Midbrain (tissue), 1 donor: ENCODE data around the gene RHBDL1.
A peak's percentile ranks its signal among the peaks of the same experiment; 100 is the strongest.

Experiments used
- DNase-seq: peaks from one replicate; lab custom pipeline; 2025; lab: John Stamatoyannopoulos, UW

The RHBDL1 gene

DNA sequence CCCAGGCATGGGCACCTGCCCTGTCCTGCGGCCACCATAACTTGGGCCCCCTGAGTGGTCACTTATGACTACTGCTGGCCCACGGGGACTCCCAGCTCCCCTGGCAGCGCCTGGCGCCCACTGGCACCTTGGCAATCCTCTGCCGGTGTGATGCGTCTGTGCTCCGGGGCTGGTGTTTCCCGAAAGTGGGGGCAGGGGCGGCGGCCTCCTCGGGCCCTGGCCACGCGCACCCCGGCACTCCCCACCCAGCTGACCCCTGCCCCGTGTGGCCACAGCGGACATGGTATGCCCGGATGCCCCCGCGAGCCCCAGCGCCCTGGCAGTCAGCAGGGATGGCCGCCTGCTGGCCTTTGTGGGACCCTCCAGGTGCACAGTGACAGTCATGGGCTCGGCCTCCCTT is 18.0 kb upstream of the RHBDL1 start:
- DNase-seq, result no peak

DNA sequence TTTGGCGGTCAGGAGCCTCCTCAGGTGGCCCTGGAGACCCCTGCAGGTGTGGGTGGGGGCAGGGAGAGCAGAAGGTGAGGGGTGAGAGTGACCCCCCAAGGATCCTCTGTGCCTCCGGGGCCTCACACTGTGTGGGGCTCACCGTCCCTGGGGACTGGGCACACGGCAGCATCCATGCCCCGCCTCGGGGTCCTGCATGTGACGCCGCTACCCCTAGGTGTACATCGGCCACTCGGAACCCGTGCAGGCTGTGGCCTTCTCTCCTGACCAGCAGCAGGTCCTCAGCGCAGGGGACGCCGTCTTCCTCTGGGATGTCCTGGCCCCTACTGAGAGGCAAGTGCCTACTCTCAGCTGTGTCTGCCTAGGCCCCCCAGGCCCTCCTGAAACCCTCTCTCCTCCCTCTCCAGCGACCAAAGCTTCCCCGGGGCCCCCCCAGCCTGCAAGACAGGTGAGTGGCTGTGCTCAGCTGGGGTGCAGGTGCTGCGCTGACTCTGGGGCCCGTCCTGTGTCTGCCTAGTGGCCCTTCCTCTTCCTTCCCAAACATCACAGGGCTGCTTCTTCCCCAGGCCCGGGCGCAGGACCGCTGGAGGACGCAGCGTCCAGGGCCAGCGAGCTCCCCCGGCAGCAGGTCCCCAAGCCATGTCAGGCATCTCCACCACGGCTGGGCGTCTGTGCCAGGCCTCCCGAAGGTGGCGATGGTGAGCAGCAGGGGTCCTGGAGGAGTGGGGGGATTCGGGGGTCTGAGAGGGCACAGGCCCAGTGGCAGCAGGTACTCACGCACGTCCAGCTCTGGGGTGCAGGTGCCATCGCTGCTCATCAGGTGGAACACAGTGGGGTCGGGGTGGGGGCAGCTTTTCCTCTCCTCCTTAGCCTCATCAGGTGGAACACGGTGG is 16.5 kb upstream of the RHBDL1 start:
- no peak for DNase-seq

DNA sequence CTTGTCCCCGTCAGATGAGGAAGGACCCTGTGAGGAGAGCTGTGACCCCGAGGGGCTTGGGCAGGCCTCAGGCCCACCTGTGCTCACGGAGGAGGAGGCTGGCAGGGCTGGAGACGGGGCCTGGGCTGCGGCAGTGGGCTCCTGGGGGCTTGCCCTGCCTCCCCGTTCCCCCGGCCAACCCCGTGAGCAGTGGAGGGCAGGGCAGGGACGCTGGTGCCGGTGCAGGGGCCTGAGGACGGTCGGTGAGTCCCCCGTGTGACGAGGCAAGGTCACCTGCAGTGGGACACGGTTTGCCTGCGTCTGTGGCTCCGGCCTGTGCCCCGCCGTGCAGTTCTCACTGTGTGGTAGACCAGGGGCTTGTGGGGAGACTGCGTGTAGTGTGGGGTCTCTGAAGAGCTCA is 15.9 kb upstream of the RHBDL1 start:
- no peak for DNase-seq

DNA sequence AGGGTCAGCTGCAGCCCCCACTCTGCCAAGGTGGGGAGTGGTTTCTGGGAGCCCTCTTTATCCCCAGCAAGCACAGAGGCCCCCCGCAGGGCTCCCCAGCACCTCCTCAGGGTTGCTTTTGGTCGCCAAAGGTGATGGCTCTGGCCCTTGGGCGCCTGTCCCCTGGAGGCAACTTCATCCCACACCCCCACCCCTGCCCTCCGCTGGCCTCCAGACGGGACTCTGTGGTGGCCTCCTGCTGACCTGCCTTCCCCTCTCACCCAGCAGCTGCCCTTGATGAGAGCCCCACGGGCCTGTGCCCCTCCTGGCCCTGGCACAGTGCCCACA is 15.4 kb upstream of the RHBDL1 start:
- no peak for DNase-seq

DNA sequence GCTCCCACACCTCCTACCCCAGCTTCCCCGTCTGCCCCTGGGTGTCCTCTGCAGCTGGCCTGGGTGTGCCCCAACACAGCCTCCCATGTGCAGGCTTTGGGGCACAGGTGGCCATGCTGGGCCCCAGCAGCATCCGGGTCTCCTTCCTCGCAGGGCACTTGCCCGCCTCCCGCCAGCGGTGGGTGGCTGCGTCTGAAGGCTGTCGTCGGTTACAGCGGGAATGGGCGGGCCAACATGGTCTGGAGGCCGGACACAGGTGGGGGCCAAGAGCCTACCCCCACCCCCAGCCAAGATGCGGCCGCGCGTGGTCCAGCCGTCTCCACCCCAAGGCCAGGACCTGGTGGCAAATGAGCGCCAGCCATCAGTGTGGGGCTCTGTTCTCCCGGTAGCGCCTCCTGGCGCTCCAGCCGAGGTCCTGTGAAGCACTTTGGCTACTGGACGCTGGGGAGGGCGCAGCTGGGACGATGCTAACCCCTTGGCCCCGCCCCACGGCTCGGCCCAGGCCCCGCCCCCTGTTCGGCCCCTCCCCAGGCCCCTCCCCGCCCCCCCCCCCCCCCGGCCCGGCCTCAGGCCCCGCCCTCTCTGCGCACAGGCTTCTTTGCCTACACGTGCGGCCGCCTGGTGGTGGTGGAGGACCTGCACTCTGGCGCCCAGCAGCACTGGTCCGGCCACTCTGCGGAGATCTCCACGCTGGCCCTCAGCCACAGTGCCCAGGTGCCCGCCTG is 14.8 kb upstream of the RHBDL1 start:
- DNase-seq, result peak; percentile 82

DNA sequence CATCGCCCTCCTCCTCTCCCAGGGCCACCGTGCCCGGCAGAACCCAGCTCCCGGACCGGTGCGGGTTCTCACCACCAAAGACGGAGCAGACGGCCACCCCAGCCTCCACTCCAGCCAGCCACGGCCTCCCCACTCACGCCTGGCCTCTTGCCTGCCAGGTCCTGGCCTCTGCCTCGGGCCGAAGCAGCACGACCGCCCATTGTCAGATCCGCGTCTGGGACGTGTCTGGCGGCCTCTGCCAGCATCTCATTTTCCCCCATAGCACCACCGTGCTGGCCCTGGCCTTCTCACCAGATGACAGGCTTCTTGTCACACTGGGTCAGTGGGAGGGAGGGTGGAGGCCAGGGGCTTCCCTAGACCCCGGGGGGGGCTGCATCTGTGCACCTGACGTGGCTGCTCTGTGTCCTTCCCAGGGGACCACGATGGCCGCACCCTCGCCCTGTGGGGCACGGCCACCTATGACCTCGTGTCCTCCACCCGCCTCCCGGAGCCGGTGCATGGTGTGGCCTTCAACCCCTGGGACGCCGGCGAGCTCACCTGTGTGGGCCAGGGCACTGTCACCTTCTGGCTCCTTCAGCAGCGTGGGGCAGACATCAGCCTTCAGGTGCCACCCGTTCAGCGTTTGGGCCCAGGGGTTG is 14.2 kb upstream of the RHBDL1 start:
- no peak for DNase-seq

DNA sequence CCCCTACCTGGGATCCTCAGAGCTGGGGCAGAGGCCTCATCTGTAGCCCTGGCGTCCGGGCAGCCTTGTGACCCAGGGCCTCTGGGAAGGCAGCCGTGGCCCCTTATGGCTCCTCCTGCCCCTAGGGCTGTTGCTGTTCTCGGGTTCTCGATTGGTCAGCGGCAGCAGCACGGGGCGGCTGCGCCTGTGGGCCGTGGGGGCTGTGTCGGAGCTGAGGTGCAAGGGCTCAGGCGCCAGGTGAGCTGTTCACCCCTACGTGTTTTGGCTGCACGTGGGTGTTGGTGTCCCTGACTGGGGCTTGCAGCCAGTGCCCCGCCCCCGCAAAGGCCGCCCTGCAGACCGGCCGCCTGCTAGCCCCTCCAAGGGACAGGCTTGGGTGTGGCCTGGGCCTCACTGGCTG is 13.4 kb upstream of the RHBDL1 start:
- DNase-seq, result no peak

DNA sequence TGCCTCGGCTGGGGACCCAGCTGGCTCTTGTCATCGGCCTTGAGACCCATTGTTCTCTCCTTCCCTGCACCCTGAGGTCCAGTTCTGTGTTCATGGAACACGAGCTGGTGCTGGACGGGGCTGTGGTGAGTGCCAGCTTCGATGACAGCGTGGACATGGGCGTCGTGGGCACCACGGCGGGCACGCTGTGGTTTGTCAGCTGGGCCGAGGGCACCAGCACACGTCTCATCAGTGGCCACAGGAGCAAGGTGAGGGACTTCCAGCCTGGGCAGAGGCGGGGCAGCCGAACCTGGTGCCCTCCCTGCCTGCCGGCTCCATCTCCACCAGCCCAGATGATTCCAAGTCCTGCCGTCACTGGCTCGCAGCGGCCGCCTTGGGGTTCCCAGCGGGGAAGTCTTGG is 12.9 kb upstream of the RHBDL1 start:
- DNase-seq, result no peak

DNA sequence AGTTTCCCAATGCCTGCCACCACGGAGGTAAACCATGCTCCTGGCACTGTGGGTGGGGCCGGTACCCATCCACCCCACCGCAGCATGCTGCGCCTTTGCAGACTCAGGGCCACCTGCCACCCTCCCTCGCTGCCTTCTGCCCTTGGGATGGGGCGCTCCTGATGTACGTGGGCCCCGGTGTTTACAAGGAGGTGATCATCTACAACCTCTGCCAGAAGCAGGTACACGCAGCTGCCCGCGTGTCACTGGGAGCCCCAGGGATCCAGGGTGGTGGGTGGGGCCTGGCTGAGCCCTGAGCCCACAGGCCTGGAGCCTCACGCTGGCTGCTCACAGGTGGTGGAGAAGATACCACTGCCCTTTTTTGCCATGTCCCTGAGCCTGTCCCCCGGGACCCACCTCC is 8.9 kb upstream of the RHBDL1 start:
- DNase-seq, result no peak

DNA sequence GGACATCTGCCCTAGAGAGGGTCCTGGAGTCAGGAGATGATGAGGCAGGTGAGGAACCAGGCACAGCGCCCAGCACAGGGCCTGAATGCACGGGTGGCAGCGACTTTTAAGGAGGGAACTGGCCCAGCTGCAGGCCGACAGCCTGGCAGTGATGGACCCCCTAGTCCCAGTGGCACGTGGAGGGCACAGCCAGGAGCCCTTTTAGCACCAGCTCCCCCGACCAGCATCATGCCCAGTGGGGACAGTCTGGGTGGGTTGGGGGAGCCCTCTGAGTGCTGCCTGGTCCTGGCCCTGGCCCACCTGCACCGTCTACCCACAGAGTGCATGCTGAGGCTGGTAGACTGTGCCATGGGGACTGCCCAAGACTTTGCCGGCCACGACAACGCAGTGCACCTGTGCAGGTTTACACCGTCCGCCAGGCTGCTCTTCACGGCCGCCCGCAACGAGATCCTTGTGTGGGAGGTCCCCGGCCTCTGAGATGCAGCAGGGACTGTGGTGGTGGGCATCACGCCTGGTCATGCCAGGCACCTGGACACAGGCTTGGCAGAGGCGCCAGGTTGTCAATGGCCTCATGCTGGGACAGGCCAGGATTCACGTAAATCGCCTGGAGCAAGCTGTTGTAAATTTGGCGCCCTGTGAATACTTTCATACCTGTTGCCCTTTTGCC is 8.2 kb upstream of the RHBDL1 start:
- DNase-seq, result no peak

DNA sequence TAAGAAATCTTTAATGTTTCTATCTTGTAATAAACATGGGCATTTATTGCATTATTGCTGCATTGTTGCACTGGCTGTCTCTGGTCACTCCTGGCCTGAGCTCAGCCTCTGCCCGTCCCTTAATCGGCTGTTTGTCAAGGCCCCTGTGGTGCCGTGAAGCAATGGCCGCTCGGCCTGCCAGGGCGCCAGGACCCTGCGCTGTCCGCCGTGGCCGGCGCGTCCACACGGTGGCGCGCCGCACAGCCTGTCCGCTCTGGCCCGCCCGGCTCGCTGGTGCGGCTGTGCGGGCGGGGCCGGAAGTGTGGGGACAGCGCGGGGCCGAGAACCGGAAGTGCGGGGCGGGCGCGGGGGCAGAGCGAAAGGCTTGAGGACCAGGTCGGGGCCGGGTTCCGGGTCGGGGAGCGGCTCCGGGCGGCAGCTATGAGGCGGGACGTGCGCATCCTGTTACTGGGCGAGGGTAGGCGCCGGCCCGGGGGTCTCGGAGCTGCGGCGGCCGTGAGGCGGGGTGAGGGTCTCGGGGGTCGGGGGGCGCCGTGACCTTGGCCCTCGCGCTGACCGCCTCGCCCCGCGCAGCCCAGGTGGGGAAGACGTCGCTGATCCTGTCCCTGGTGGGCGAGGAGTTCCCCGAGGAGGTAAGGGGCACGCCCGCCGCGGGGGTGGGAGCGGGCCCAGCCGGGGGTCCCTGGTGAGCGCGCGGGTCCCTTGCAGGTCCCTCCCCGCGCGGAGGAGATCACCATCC is 7.5 kb upstream of the RHBDL1 start, which contains the start of gene RHOT2:
TSS of gene RHOT2 (plus strand) at position 353 of the 739 bp plus-strand sequence. CDS start at position 421, 68 bp downstream.
- DNase-seq, result peak; percentile 94

DNA sequence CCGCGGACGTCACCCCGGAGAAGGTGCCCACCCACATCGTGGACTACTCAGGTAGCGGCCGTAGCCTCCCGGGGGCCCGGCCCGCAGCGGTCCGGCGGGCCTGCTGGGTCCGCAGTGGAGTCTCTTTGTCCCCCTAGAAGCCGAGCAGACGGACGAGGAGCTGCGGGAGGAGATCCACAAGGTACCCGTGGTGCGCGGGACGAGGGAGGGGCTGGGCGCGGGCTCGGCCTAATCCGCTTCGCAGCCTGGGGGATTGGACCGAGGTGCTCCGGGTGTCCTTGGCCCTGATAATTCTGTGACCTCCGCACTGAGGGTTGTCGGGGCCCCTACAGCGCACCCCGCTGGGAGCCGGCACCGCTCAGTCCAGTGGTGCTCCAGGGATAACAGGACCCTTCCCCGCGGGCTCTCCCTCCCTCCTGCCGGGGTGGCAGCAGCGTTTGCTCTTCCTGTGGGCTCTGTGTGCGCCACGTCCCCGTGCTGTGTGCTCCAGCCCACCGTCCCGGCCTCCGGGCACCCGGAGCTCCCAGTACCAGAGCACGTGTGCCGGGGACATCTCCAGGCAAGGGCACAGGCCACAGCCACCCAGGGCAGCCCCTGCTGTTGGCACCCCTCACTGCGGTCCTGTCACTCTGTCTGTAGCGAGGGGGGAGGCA is 6.8 kb upstream of the RHBDL1 start:
- DNase-seq, result no peak

DNA sequence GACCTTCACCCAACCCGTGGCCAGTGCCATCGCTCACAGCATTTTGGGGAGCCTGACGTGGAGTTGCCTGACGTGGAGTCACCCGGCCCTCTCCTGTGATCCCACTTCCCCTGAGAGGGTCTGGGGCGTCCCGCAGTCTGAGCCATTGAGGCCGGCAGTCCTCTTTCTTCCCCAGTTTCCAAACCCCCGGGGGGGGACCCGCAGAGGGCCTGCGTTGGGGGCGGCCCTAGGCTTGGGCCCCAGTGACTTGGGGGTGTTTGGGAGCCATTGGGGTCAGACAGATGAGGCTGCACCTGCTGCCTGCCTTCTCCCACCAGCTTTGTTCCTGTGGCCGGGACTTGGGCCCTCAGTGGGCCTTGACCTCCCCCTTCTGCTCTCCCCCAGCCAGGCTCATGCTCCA is 5.8 kb upstream of the RHBDL1 start:
- DNase-seq, result no peak

DNA sequence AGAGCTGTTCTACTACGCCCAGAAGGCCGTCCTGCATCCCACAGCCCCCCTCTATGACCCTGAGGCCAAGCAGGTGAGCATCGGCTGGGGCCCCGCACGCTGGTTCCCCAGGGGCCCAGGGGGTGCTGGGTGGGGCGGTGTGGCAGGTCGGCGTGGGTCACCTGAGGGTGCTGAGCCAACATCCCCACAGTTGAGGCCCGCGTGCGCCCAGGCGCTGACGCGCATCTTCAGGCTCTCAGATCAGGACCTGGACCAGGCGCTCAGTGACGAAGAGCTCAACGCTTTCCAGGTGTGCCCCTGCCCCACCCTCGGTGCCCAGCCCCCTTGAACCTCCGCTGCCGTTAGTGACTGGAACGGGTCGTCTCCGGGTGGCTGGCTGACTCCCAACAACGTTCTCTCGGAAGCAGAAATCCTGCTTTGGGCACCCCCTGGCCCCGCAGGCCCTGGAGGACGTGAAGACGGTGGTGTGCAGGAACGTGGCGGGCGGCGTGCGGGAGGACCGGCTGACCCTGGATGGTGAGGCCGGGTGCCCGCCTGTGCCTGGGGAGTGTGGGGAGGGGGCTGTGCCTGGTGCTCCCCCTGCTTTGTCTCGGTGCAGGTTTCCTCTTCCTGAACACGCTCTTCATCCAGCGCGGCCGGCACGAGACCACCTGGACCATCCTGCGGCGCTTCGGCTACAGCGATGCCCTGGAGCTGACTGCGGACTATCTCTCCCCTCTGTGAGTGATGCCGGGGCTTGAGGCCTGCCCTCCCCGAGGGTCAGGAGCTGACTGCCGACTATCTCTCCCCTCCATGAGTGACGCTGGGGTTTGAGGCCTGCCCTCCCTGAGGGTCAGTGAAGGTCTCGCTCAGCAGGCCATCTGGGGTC is 4.8 kb upstream of the RHBDL1 start:
- DNase-seq, result no peak

DNA sequence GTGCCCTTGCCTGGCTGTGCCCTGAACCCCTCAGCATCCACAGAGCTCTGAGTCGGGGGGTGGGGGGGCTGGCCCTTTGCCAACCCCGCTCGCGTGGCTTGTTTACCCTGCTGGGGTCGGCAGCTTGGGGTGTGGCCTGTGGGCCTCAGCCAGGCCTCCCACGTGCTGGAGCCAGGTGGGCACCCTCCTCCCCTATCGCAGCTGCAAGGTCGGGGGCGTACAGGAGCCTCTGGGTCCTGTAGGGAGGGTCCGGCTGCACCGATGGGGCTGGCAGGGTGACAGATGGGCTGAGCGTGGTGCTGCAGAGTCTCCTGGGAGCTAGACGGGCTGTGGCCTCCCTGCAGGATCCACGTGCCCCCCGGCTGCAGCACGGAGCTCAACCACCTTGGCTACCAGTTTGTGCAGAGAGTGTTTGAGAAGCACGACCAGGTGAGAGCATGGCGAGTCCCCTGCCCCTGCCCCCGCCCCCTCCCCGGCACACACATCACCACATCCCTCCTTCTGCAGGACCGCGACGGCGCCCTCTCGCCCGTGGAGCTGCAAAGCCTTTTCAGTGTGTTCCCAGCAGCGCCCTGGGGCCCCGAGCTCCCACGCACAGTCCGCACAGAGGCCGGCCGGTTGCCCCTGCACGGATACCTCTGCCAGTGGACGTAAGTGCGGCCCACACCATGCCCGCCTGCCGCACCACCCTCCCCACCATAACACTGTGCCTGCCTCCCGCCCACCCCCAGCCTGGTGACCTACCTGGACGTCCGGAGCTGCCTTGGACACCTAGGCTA is 3.9 kb upstream of the RHBDL1 start:
- DNase-seq, result no peak

DNA sequence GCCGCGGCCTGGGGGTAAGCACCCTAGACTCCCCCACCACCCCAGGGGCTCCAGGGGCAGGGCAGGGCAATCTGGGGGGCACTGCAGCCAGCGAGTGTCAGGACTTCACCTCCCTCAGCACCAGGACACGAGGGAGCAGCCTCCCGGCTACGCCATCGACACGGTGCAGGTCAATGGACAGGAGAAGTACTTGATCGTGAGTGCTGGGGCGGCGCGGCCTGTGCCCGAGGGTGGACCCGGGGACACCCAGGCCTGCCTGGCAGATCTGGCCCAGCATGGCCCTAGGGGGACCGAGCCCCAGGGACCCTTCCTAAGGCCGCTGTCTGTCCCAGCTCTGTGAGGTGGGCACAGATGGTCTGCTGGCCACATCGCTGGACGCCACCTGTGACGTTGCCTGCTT is 3.1 kb upstream of the RHBDL1 start:
- no peak for DNase-seq

DNA sequence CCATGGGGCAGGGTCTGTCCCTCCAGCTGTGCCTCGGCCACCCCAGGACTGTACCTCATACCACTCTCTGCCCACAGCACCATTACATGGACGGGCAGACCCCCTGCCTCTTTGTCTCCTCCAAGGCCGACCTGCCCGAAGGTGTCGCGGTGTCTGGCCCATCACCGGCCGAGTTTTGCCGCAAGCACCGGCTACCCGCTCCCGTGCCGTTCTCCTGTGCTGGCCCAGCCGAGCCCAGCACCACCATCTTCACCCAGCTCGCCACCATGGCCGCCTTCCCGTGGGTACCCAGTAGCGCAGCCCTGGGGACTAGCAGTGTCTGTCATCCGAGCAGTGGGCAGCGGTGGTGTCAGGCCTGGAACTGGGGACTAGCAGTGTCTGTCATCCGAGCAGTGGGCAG is 2.6 kb upstream of the RHBDL1 start:
- DNase-seq, result no peak

DNA sequence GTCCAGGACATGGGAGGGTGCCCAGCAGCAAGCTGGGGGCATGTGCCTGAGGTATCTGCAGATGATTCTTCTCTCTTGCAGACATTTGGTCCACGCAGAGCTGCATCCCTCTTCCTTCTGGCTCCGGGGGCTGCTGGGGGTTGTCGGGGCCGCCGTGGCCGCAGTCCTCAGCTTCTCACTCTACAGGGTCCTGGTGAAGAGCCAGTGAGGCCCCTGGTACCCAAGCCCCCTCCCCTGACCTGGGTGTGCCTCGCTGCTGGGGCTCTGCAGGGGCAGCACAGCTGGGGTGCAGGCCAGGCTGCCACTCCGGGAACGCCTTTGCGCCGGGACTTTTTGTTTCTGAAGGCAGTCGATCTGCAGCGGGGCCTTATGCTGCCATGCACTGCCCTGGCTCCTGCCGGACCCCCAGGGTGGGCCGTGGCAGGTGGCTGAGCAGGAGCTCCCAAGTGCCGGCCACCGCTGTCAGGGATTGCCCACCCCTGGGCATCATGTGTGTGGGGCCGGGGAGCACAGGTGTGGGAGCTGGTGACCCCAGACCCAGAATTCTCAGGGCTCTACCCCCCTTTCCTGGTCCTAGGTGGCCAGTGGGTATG is 2.0 kb upstream of the RHBDL1 start:
- no peak for DNase-seq
